ENCODE data around the gene SPP2. TPM values are rescaled to one million over a fixed set of nuclear protein-coding genes. Genes with fewer than 3 reads are reported as not detected.

SPP2 gene
- polyA plus RNA-seq, 4 donors, result not detected

DNA sequence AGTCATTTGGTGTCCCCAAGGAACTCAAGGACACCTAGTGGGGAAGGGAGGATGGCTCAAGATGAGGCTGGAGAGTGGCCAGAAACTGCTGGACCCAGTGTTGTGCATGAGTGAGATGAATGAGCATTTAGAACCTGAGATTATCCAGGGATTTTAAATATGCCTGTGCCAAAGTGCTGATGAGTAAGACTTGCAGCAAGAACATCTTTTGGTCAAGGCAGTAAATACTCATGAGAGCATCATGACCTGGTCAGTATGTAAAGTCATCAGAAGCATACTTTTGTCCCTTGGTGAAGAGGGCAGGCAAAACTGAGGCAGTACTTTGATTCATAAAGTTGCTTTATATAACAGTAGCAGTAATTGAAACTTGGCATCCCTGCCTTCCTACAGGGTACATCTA lies 3.1 kb upstream of the SPP2 start:
- H3K4me1 ChIP-seq (ENCODE audit: control insufficient read depth in 3 of 3, insufficient read depth in 2 of 3, low read depth in 1 of 3, low read length in 2 of 3), result no peaks in the 10 kb centered on the region
- no peak overlapping the region for H3K27ac ChIP-seq (ENCODE audit: low read depth in 1 of 3, low read length in 2 of 3)
- peaks cover 0 to 5% (median 0%) of the 10 kb centered on the region in 3 donors for H3K27me3 ChIP-seq (ENCODE audit: control insufficient read depth in 3 of 3, insufficient read depth in 3 of 3, low read length in 3 of 3)
- no peak for DNase-seq
- no peak overlapping the region for H3K4me3 ChIP-seq (ENCODE audit: low read depth in 1 of 3, low read length in 3 of 3)
- H3K9me3 ChIP-seq (ENCODE audit: control insufficient read depth in 2 of 2, insufficient read depth in 1 of 2, low read depth in 1 of 2, low read length in 1 of 2), result no peaks in the 10 kb centered on the region
- H3K36me3 ChIP-seq (ENCODE audit: control insufficient read depth in 3 of 3, insufficient read depth in 2 of 3, low read depth in 1 of 3, low read length in 3 of 3), result no peaks in the 10 kb centered on the region
- FAIRE-seq, result no peak

- H3K27me3 ChIP-seq (ENCODE audit: control insufficient read depth in 3 of 3, insufficient read depth in 3 of 3, low read length in 3 of 3), result peaks cover 0 to 5% (median 0%) of the 10 kb centered on the region in 3 donors
- DNase-seq (no peak), FAIRE-seq (no peak)
- H3K4me3 ChIP-seq (ENCODE audit: low read depth in 1 of 3, low read length in 3 of 3), result no peak overlapping the region
- H3K9me3 ChIP-seq (ENCODE audit: control insufficient read depth in 2 of 2, insufficient read depth in 1 of 2, low read depth in 1 of 2, low read length in 1 of 2), result no peaks in the 10 kb centered on the region
- 74 to 79% (median 78%) methylated on average over 4 of the region's 4 CpGs for WGBS, 3 donors
- H3K36me3 ChIP-seq (ENCODE audit: control insufficient read depth in 3 of 3, insufficient read depth in 2 of 3, low read depth in 1 of 3, low read length in 3 of 3), result no peaks in the 10 kb centered on the region
- no peak overlapping the region for H3K27ac ChIP-seq (ENCODE audit: low read depth in 1 of 3, low read length in 2 of 3)
- H3K4me1 ChIP-seq (ENCODE audit: control insufficient read depth in 3 of 3, insufficient read depth in 2 of 3, low read depth in 1 of 3, low read length in 2 of 3), result no peaks in the 10 kb centered on the region
Measured at GRCh38 chr2:234048049-234048448, 2.5 kb upstream of the SPP2 start.

- DNase-seq, result no peak
- FAIRE-seq, result no peak
- 84 to 90% (median 85%) methylated on average over 4 of the region's 4 CpGs for WGBS, 3 donors
- Histone ChIP-seq H3K36me3 (ENCODE audit: control insufficient read depth in 3 of 3, insufficient read depth in 2 of 3, low read depth in 1 of 3, low read length in 3 of 3) (no peaks in the 10 kb centered on the region), H3K4me3 (ENCODE audit: low read depth in 1 of 3, low read length in 3 of 3) (no peak overlapping the region), H3K27ac (ENCODE audit: low read depth in 1 of 3, low read length in 2 of 3) (no peak overlapping the region), H3K4me1 (ENCODE audit: control insufficient read depth in 3 of 3, insufficient read depth in 2 of 3, low read depth in 1 of 3, low read length in 2 of 3) (no peaks in the 10 kb centered on the region), H3K9me3 (ENCODE audit: control insufficient read depth in 2 of 2, insufficient read depth in 1 of 2, low read depth in 1 of 2, low read length in 1 of 2) (no peaks in the 10 kb centered on the region), H3K27me3 (ENCODE audit: control insufficient read depth in 3 of 3, insufficient read depth in 3 of 3, low read length in 3 of 3) (peaks cover 0 to 5% (median 0%) of the 10 kb centered on the region in 3 donors)
Measured at GRCh38 chr2:234051374-234052070, 1.0 kb downstream of the SPP2 start.

DNA sequence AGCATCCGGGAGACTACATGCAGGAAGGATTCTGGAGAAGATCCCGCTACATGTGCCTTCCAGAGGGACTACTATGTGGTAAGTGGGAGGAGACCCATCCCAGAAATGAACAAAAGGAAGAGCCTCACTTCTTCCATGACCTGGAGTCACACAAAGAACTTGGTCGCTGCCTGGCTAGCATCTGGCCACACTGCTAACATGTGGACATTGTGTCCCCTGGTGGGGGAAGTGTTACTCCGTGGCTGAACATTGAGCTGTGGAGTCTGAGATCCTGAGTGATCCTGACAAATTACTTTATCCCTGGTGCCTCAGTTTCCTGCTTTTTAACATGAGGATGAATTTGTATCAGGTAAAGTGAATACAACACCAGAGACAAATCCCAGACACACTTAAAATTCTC lies 8.4 kb downstream of the SPP2 start:
- FAIRE-seq (no peak), DNase-seq (no peak)
- peaks cover 0 to 14% (median 0%) of the 10 kb centered on the region in 3 donors for H3K27me3 ChIP-seq (ENCODE audit: control insufficient read depth in 3 of 3, insufficient read depth in 3 of 3, low read length in 3 of 3)
- no peak overlapping the region for H3K4me3 ChIP-seq (ENCODE audit: low read depth in 1 of 3, low read length in 3 of 3)
- 74 to 88% (median 87%) methylated on average over 4 of the region's 4 CpGs for WGBS, 3 donors
- no peaks in the 10 kb centered on the region for H3K4me1 ChIP-seq (ENCODE audit: control insufficient read depth in 3 of 3, insufficient read depth in 2 of 3, low read depth in 1 of 3, low read length in 2 of 3)
- H3K9me3 ChIP-seq (ENCODE audit: control insufficient read depth in 2 of 2, insufficient read depth in 1 of 2, low read depth in 1 of 2, low read length in 1 of 2), result no peaks in the 10 kb centered on the region
- H3K36me3 ChIP-seq (ENCODE audit: control insufficient read depth in 3 of 3, insufficient read depth in 2 of 3, low read depth in 1 of 3, low read length in 3 of 3), result no peaks in the 10 kb centered on the region
- no peak overlapping the region for H3K27ac ChIP-seq (ENCODE audit: low read depth in 1 of 3, low read length in 2 of 3)

GRCh38 chr2:234060236-234060635 lies 9.7 kb downstream of the SPP2 start:
- WGBS, 3 donors, result 53 to 75% (median 68%) methylated on average over 8 of the region's 8 CpGs
- no peak for DNase-seq
- Histone ChIP-seq H3K36me3 (ENCODE audit: control insufficient read depth in 3 of 3, insufficient read depth in 2 of 3, low read depth in 1 of 3, low read length in 3 of 3) (no peaks in the 10 kb centered on the region), H3K9me3 (ENCODE audit: control insufficient read depth in 2 of 2, insufficient read depth in 1 of 2, low read depth in 1 of 2, low read length in 1 of 2) (no peaks in the 10 kb centered on the region), H3K27ac (ENCODE audit: low read depth in 1 of 3, low read length in 2 of 3) (no peak overlapping the region), H3K4me3 (ENCODE audit: low read depth in 1 of 3, low read length in 3 of 3) (no peak overlapping the region), H3K4me1 (ENCODE audit: control insufficient read depth in 3 of 3, insufficient read depth in 2 of 3, low read depth in 1 of 3, low read length in 2 of 3) (no peaks in the 10 kb centered on the region), H3K27me3 (ENCODE audit: control insufficient read depth in 3 of 3, insufficient read depth in 3 of 3, low read length in 3 of 3) (peaks cover 0 to 14% (median 0%) of the 10 kb centered on the region in 3 donors)
- no peak for FAIRE-seq

- FAIRE-seq, result no peak
- H3K27me3 ChIP-seq (ENCODE audit: control insufficient read depth in 3 of 3, insufficient read depth in 3 of 3, low read length in 3 of 3), result peaks cover 0 to 14% (median 0%) of the 10 kb centered on the region in 3 donors
- no peak for DNase-seq
- WGBS, 3 donors, result 75 to 88% (median 77%) methylated on average over 6 of the region's 6 CpGs
- no peaks in the 10 kb centered on the region for H3K4me1 ChIP-seq (ENCODE audit: control insufficient read depth in 3 of 3, insufficient read depth in 2 of 3, low read depth in 1 of 3, low read length in 2 of 3)
- no peak overlapping the region for H3K27ac ChIP-seq (ENCODE audit: low read depth in 1 of 3, low read length in 2 of 3)
- H3K4me3 ChIP-seq (ENCODE audit: low read depth in 1 of 3, low read length in 3 of 3), result no peak overlapping the region
- H3K9me3 ChIP-seq (ENCODE audit: control insufficient read depth in 2 of 2, insufficient read depth in 1 of 2, low read depth in 1 of 2, low read length in 1 of 2), result no peaks in the 10 kb centered on the region
- H3K36me3 ChIP-seq (ENCODE audit: control insufficient read depth in 3 of 3, insufficient read depth in 2 of 3, low read depth in 1 of 3, low read length in 3 of 3), result no peaks in the 10 kb centered on the region
Measured at GRCh38 chr2:234061624-234062257, 11.2 kb downstream of the SPP2 start.

DNA sequence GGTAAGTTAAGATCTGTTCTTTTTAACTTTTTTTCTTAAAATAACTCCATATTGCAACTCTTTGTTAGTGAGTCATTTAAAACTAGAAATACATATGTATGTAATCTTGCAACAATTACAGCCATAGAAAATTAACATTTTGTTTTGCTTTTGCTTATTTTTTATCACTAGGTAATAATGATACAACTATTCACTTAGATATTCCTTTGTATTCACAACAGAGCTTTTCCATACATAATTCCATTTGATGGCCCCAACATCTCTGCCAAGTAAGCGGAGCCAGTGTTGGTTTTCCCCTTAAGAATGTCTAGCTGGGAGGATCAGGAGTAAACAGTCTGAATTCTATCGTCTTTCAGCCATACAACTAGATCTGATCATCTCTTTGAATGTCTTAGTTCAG lies 16.1 kb downstream of the SPP2 start:
- WGBS, 3 donors, result 75 to 88% (median 80%) methylated on average over 2 of the region's 2 CpGs
- no peaks in the 10 kb centered on the region for H3K4me1 ChIP-seq (ENCODE audit: control insufficient read depth in 3 of 3, insufficient read depth in 2 of 3, low read depth in 1 of 3, low read length in 2 of 3)
- FAIRE-seq, result no peak

DNA sequence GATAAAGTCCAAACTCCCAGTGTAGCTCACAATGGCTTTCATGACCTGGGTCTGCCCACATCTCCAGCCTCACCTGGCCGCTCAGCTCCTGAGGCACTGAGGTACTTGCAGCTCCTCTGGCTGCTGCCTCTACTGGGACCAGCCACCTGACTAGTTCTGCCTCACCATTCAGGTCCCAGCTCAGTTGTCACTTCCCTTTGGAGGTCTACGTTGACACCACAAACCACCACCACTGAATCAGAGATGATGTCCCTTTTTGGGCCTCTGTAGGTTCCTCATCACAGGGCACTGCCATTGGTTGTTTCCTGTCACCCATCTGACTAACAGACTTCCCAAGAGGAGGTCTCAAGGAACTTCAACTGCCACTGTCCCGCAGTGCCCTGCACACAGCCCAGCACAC lies 21.2 kb downstream of the SPP2 start:
- peak in 1 of 2 donors; percentile 37 for DNase-seq
- WGBS, 3 donors, result 81 to 84% (median 83%) methylated on average over 3 of the region's 3 CpGs
- Histone ChIP-seq H3K4me1 (ENCODE audit: control insufficient read depth in 3 of 3, insufficient read depth in 2 of 3, low read depth in 1 of 3, low read length in 2 of 3) (no peaks in the 10 kb centered on the region), H3K9me3 (ENCODE audit: control insufficient read depth in 2 of 2, insufficient read depth in 1 of 2, low read depth in 1 of 2, low read length in 1 of 2) (peaks cover 0 to 5% of the 10 kb centered on the region in 2 donors), H3K4me3 (ENCODE audit: low read depth in 1 of 3, low read length in 3 of 3) (no peak overlapping the region), H3K27ac (ENCODE audit: low read depth in 1 of 3, low read length in 2 of 3) (no peak overlapping the region), H3K27me3 (ENCODE audit: control insufficient read depth in 3 of 3, insufficient read depth in 3 of 3, low read length in 3 of 3) (no peaks in the 10 kb centered on the region), H3K36me3 (ENCODE audit: control insufficient read depth in 3 of 3, insufficient read depth in 2 of 3, low read depth in 1 of 3, low read length in 3 of 3) (no peaks in the 10 kb centered on the region)
- no peak for FAIRE-seq

More for the DNA sequence above, 16.1 kb downstream of the SPP2 start:
- H3K27me3 ChIP-seq (ENCODE audit: control insufficient read depth in 3 of 3, insufficient read depth in 3 of 3, low read length in 3 of 3), result peaks cover 0 to 7% (median 0%) of the 10 kb centered on the region in 3 donors
- H3K36me3 ChIP-seq (ENCODE audit: control insufficient read depth in 3 of 3, insufficient read depth in 2 of 3, low read depth in 1 of 3, low read length in 3 of 3), result no peaks in the 10 kb centered on the region
- peaks cover 0 to 5% of the 10 kb centered on the region in 2 donors for H3K9me3 ChIP-seq (ENCODE audit: control insufficient read depth in 2 of 2, insufficient read depth in 1 of 2, low read depth in 1 of 2, low read length in 1 of 2)
- DNase-seq, result no peak
- no peak overlapping the region for H3K27ac ChIP-seq (ENCODE audit: low read depth in 1 of 3, low read length in 2 of 3)
- no peak overlapping the region for H3K4me3 ChIP-seq (ENCODE audit: low read depth in 1 of 3, low read length in 3 of 3)

All from small intestine (tissue), 7 donors.